ENCODE measurements around the gene PRKCSH. TPM values are rescaled to one million over a fixed set of nuclear protein-coding genes. Genes with fewer than 3 reads are reported as not detected.

PRKCSH gene
- total RNA-seq, 2 donors from 2014 or later = 303 to 321 TPM

- Mint-ChIP-seq H3K27ac (no peak overlapping the region), H3K4me3 (no peak overlapping the region), H3K36me3 (no peaks in the 10 kb centered on the region), H3K4me1 (ENCODE audit: low read depth in 2 of 2) (no peaks in the 10 kb centered on the region), H3K9me3 (no peaks in the 10 kb centered on the region), H3K27me3 (peaks cover 0 to 7% of the 10 kb centered on the region in 2 donors)
- no peak for ATAC-seq
- peak; percentile 8 for DNase-seq (ENCODE audit: low spot score)
These were observed 24.8 kb upstream of the PRKCSH start for GRCh38 chr19:11410682-11411081.

- no peak overlapping the region for H3K4me3 Mint-ChIP-seq
- no peaks in the 10 kb centered on the region for H3K9me3 Mint-ChIP-seq
- no peaks in the 10 kb centered on the region for H3K4me1 Mint-ChIP-seq (ENCODE audit: low read depth in 2 of 2)
- no peak overlapping the region for H3K27ac Mint-ChIP-seq
- DNase-seq (ENCODE audit: low spot score) (no peak), ATAC-seq (no peak)
- H3K36me3 Mint-ChIP-seq = no peaks in the 10 kb centered on the region
- H3K27me3 Mint-ChIP-seq = peaks cover 17 to 21% of the 10 kb centered on the region in 2 donors
These were observed 20.9 kb upstream of the PRKCSH start for GRCh38 chr19:11414544-11414943.

GRCh38 chr19:11416346-11417052 lies 18.9 kb upstream of the PRKCSH start:
- no peak overlapping the region for H3K27ac Mint-ChIP-seq
- no peak overlapping the region for H3K4me3 Mint-ChIP-seq
- peaks cover 9 to 10% of the 10 kb centered on the region in 2 donors for H3K4me1 Mint-ChIP-seq (ENCODE audit: low read depth in 2 of 2)

GRCh38 chr19:11418094-11418548 lies 17.3 kb upstream of the PRKCSH start:
- Mint-ChIP-seq H3K27me3 (peaks cover 29 to 41% of the 10 kb centered on the region in 2 donors), H3K27ac (no peak overlapping the region), H3K4me1 (ENCODE audit: low read depth in 2 of 2) (peaks cover 17 to 18% of the 10 kb centered on the region in 2 donors), H3K4me3 (no peak overlapping the region), H3K9me3 (no peaks in the 10 kb centered on the region), H3K36me3 (no peaks in the 10 kb centered on the region)
- DNase-seq (ENCODE audit: low spot score) = no peak
- ATAC-seq = no peak

More at GRCh38 chr19:11416346-11417052, 18.9 kb upstream of the PRKCSH start:
- DNase-seq (ENCODE audit: low spot score) = peak; percentile 39
- Mint-ChIP-seq H3K36me3 (no peaks in the 10 kb centered on the region), H3K9me3 (no peaks in the 10 kb centered on the region), H3K27me3 (peaks cover 22 to 33% of the 10 kb centered on the region in 2 donors)
- peak in 1 of 2 donors; percentile 6 for ATAC-seq

GRCh38 chr19:11418549-11419506 lies 16.6 kb upstream of the PRKCSH start, which contains the start of gene RGL3:
Gene RGL3 (minus strand): TSS chr19:11419314. CDS start chr19:11419278, 36 bp downstream.
- H3K9me3 Mint-ChIP-seq = no peaks in the 10 kb centered on the region
- H3K4me1 Mint-ChIP-seq (ENCODE audit: low read depth in 2 of 2) = peaks cover 23 to 25% of the 10 kb centered on the region in 2 donors
- ATAC-seq (no peak), DNase-seq (ENCODE audit: low spot score) (peak; percentile 54)
- no peak within 1 kb of the TSS for H3K27ac Mint-ChIP-seq
- no peak within 1 kb of the TSS for H3K4me3 Mint-ChIP-seq
- no peaks in the 10 kb centered on the region for H3K36me3 Mint-ChIP-seq
- H3K27me3 Mint-ChIP-seq = peaks cover 35 to 49% of the 10 kb centered on the region in 2 donors

GRCh38 chr19:11420429-11421370 lies 14.7 kb upstream of the PRKCSH start:
- Mint-ChIP-seq H3K27ac (no peak overlapping the region), H3K9me3 (no peaks in the 10 kb centered on the region), H3K27me3 (peaks cover 36 to 49% of the 10 kb centered on the region in 2 donors), H3K4me3 (peak overlapping the region; percentile 63), H3K36me3 (no peaks in the 10 kb centered on the region), H3K4me1 (ENCODE audit: low read depth in 2 of 2) (peaks cover 25 to 28% of the 10 kb centered on the region in 2 donors)
- DNase-seq (ENCODE audit: low spot score) = peak; percentile 60
- no peak for ATAC-seq

GRCh38 chr19:11421371-11422098 lies 13.9 kb upstream of the PRKCSH start:
- Mint-ChIP-seq H3K27me3 (peaks cover 32 to 46% of the 10 kb centered on the region in 2 donors), H3K27ac (peak overlapping the region in 1 of 2 donors; percentile 21), H3K36me3 (no peaks in the 10 kb centered on the region), H3K4me1 (ENCODE audit: low read depth in 2 of 2) (peaks cover 25 to 28% of the 10 kb centered on the region in 2 donors), H3K4me3 (peak overlapping the region; percentile 63), H3K9me3 (no peaks in the 10 kb centered on the region)
- ATAC-seq (peak; percentile 66 to 83), DNase-seq (ENCODE audit: low spot score) (peak; percentile 69)

GRCh38 chr19:11422163-11423065 lies 13.0 kb upstream of the PRKCSH start:
- ATAC-seq (peak; percentile 78 to 89), DNase-seq (ENCODE audit: low spot score) (peak; percentile 88)
- H3K27me3 Mint-ChIP-seq = peaks cover 31 to 42% of the 10 kb centered on the region in 2 donors
- H3K36me3 Mint-ChIP-seq = no peaks in the 10 kb centered on the region
- H3K27ac Mint-ChIP-seq = no peak overlapping the region
- H3K9me3 Mint-ChIP-seq = no peaks in the 10 kb centered on the region
- peaks cover 25 to 28% of the 10 kb centered on the region in 2 donors for H3K4me1 Mint-ChIP-seq (ENCODE audit: low read depth in 2 of 2)
- peak overlapping the region; percentile 63 for H3K4me3 Mint-ChIP-seq

- Mint-ChIP-seq H3K27me3 (peaks cover 24 to 33% of the 10 kb centered on the region in 2 donors), H3K4me1 (ENCODE audit: low read depth in 2 of 2) (peaks cover 25 to 28% of the 10 kb centered on the region in 2 donors), H3K4me3 (peak overlapping the region; percentile 63), H3K36me3 (no peaks in the 10 kb centered on the region), H3K9me3 (no peaks in the 10 kb centered on the region), H3K27ac (no peak overlapping the region)
- ATAC-seq (no peak), DNase-seq (ENCODE audit: low spot score) (peak; percentile 58)
These were observed 12.2 kb upstream of the PRKCSH start for GRCh38 chr19:11423164-11423790.

GRCh38 chr19:11423791-11424181 lies 11.6 kb upstream of the PRKCSH start:
- no peak for ATAC-seq
- H3K27ac Mint-ChIP-seq = no peak overlapping the region
- peaks cover 25 to 28% of the 10 kb centered on the region in 2 donors for H3K4me1 Mint-ChIP-seq (ENCODE audit: low read depth in 2 of 2)
- H3K27me3 Mint-ChIP-seq = peaks cover 22 to 28% of the 10 kb centered on the region in 2 donors
- no peak overlapping the region for H3K4me3 Mint-ChIP-seq
- H3K9me3 Mint-ChIP-seq = no peaks in the 10 kb centered on the region
- DNase-seq (ENCODE audit: low spot score) = peak; percentile 58
- H3K36me3 Mint-ChIP-seq = no peaks in the 10 kb centered on the region

- no peaks in the 10 kb centered on the region for H3K36me3 Mint-ChIP-seq
- H3K4me1 Mint-ChIP-seq (ENCODE audit: low read depth in 2 of 2) = peaks cover 20 to 25% of the 10 kb centered on the region in 2 donors
- DNase-seq (ENCODE audit: low spot score) (peak; percentile 44), ATAC-seq (no peak)
- H3K27me3 Mint-ChIP-seq = peaks cover 18 to 21% of the 10 kb centered on the region in 2 donors
- no peak overlapping the region for H3K27ac Mint-ChIP-seq
- no peaks in the 10 kb centered on the region for H3K9me3 Mint-ChIP-seq
- H3K4me3 Mint-ChIP-seq = no peak overlapping the region
These were observed 9.5 kb upstream of the PRKCSH start for GRCh38 chr19:11425719-11426457.

Measured in natural killer cell treated with Interleukin-12 subunit alpha and Interleukin-12 subunit beta and Interleukin-15 and Interleukin-18, amount 100 ng/mL, for 72 hours (primary cell).